Mesenchymal stem cell (in vitro differentiated cells and primary cell): ENCODE data around the gene PCDHB16.
"Not testable (repeated sequence)": the region's sequence is repeated elsewhere in the genome, so short reads cannot be mapped to it uniquely, and the experiment has no call there.

Experiments used
- DNase-seq: peaks from one replicate; pipeline ENCODE4 v3.0.0-alpha.2; 2013
- H2AFZ ChIP-seq: one replicate; pipeline ENCODE4 v1.6.1; 2013; ENCODE audit warnings: low read depth, mild to moderate bottlenecking, control low read depth, inconsistent platforms, low read length, moderate library complexity
- H2AK5ac ChIP-seq: 2 replicates; pipeline ENCODE4 v1.6.1; 2013; ENCODE audit warnings: low read length, moderate library complexity, mild to moderate bottlenecking, inconsistent platforms; ENCODE audit not compliant: severe bottlenecking
- H2BK120ac ChIP-seq: one replicate; pipeline ENCODE4 v1.6.1; 2013; ENCODE audit warnings: low read depth, mild to moderate bottlenecking, inconsistent platforms, low read length, moderate library complexity
- H2BK12ac ChIP-seq, 2 experiments: one replicate each; pipeline ENCODE4 v1.6.1; 2013; ENCODE audit warnings: inconsistent platforms in 2 of 2, low read length in 2 of 2, mild to moderate bottlenecking in 2 of 2, moderate library complexity in 2 of 2, control low read depth in 1 of 2
- H2BK15ac ChIP-seq: one replicate; pipeline ENCODE4 v1.6.1; 2013; ENCODE audit warnings: mild to moderate bottlenecking, low read depth, inconsistent platforms; ENCODE audit not compliant: poor library complexity, severe bottlenecking
- H2BK5ac ChIP-seq: 2 replicates; pipeline ENCODE4 v1.6.1; 2013; ENCODE audit warnings: low read depth, mild to moderate bottlenecking, low read length, control low read depth, inconsistent platforms; ENCODE audit not compliant: poor library complexity, severe bottlenecking
- H3K14ac ChIP-seq, 2 experiments: one replicate each; pipeline ENCODE4 v1.6.1; 2013; ENCODE audit warnings: inconsistent platforms in 2 of 2, low read length in 2 of 2, control low read depth in 1 of 2, mild to moderate bottlenecking in 1 of 2, moderate library complexity in 1 of 2
- H3K18ac ChIP-seq, 2 experiments: one replicate each; pipeline ENCODE4 v1.6.1; 2013; ENCODE audit warnings: inconsistent platforms in 2 of 2, low read length in 2 of 2, control low read depth in 1 of 2, low read depth in 1 of 2, mild to moderate bottlenecking in 1 of 2
- H3K23ac ChIP-seq, 2 experiments: one replicate each; pipeline ENCODE4 v1.6.1; 2013; ENCODE audit warnings: inconsistent platforms in 2 of 2, low read length in 2 of 2, mild to moderate bottlenecking in 2 of 2, moderate library complexity in 2 of 2, control low read depth in 1 of 2
- H3K27ac ChIP-seq: 2 replicates; pipeline ENCODE4 v1.5.1; 2013; ENCODE audit warnings: mild to moderate bottlenecking, moderate library complexity, low read length, control low read depth, inconsistent platforms; ENCODE audit not compliant: poor library complexity, severe bottlenecking
- H3K27me3 ChIP-seq, 2 experiments: 2 replicates each; pipeline versions ENCODE4 v1.6.1 to v1.7.0; 2013; ENCODE audit warnings: low read length in 2 of 2, mild to moderate bottlenecking in 2 of 2, moderate library complexity in 2 of 2, control low read depth in 1 of 2, inconsistent platforms in 1 of 2; ENCODE audit not compliant: control insufficient read depth in 1 of 2, insufficient read depth in 1 of 2
- H3K36me3 ChIP-seq, 2 experiments: 2 replicates each; pipeline versions ENCODE4 v1.6.1 to v1.7.0; 2013; ENCODE audit warnings: low read length in 2 of 2, control low read depth in 1 of 2, inconsistent platforms in 1 of 2, low read depth in 1 of 2, mild to moderate bottlenecking in 1 of 2; ENCODE audit not compliant: insufficient read depth in 2 of 2, control insufficient read depth in 1 of 2
- H3K4ac ChIP-seq, 2 experiments: one replicate each; pipeline ENCODE4 v1.6.1; 2013; ENCODE audit warnings: inconsistent platforms in 2 of 2, low read length in 2 of 2, mild to moderate bottlenecking in 2 of 2, moderate library complexity in 2 of 2, control low read depth in 1 of 2, low read depth in 1 of 2
- H3K4me1 ChIP-seq: 2 replicates; pipeline ENCODE4 v1.6.1; 2013; ENCODE audit warnings: low read depth, low read length, control low read depth; ENCODE audit not compliant: control insufficient read depth, insufficient read depth
- H3K4me2 ChIP-seq: 2 replicates; pipeline ENCODE4 v1.6.1; 2013; ENCODE audit warnings: low read length, mild to moderate bottlenecking, inconsistent platforms; ENCODE audit not compliant: poor library complexity, severe bottlenecking
- H3K4me3 ChIP-seq, 2 experiments: 2 replicates each; pipeline versions ENCODE4 v1.5.1 to v1.7.0; 2013; ENCODE audit warnings: low read length in 2 of 2, mild to moderate bottlenecking in 2 of 2, control low read depth in 1 of 2, low read depth in 1 of 2; ENCODE audit not compliant: insufficient read depth in 1 of 2
- H3K79me1 ChIP-seq: replicated peaks from 2 replicates; pipeline ENCODE4 v1.6.1; 2013; ENCODE audit warnings: mild to moderate bottlenecking, control low read depth, low read length, inconsistent platforms; ENCODE audit not compliant: poor library complexity, severe bottlenecking
- H3K9ac ChIP-seq: 2 replicates; pipeline ENCODE4 v1.7.0; 2013; ENCODE audit warnings: mild to moderate bottlenecking, low read length, moderate library complexity
- H3K9me3 ChIP-seq: 2 replicates; pipeline ENCODE4 v1.7.0; 2013; ENCODE audit warnings: mild to moderate bottlenecking, low read length; ENCODE audit not compliant: control insufficient read depth
- H4K8ac ChIP-seq: one replicate; pipeline ENCODE4 v1.6.1; 2013; ENCODE audit warnings: inconsistent platforms, mild to moderate bottlenecking, low read length, moderate library complexity
- H4K91ac ChIP-seq: one replicate; pipeline ENCODE4 v1.6.1; 2013; ENCODE audit warnings: mild to moderate bottlenecking, low read length, inconsistent platforms
- WGBS: methylation state at CpG from one replicate; pipeline ENCODE4 v1.1.7; 2013; ENCODE audit warnings: mixed read lengths; 5-methylcytosine and 5-hydroxymethylcytosine counted together

Gene PCDHB16

DNA sequence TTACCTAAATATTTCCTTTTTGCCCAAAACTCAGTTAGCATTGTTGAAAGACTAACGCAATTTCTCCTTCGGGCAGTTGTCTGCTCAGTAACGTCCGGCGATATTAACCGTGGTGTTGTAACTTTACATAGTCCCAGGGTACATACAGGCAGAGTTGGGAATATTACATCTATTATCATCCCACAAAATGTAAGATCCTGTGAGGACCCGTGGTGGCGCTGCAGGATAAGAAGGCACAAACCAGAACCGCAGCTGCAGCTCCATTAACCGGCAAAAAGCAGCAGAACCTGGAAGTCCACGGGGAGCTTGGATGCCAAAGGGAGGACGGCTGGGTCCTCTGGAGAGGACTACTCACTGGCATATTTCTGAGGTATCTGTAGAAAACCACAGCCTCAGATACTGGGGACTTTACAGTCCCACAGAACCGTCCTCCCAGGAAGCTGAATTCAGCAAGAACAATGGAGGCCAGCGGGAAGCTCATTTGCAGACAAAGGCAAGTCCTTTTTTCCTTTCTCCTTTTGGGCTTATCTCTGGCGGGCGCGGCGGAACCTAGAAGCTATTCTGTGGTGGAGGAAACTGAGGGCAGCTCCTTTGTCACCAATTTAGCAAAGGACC, 4.5 kb upstream of the PCDHB16 start, which contains the start of gene PCDHB8:
Gene PCDHB8 (plus strand): TSS at position 214 of the 615 bp plus-strand sequence. CDS start 245 bp downstream, at position 459.
- WGBS = 78% methylated on average over 11 of the region's 18 CpGs

DNA sequence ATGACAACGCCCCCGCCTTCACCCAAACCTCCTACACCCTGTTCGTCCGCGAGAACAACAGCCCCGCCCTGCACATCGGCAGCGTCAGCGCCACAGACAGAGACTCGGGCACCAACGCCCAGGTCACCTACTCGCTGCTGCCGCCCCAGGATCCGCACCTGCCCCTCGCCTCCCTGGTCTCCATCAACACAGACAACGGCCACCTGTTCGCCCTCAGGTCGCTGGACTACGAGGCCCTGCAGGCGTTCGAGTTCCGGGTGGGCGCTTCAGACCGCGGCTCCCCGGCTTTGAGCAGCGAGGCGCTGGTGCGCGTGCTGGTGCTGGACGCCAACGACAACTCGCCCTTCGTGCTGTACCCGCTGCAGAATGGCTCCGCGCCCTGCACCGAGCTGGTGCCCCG, 2.8 kb upstream of the PCDHB16 start:
- H2BK12ac ChIP-seq, H3K27ac ChIP-seq, H3K14ac ChIP-seq, H2BK15ac ChIP-seq, H3K18ac ChIP-seq, H2BK120ac ChIP-seq, DNase-seq, H2AFZ ChIP-seq, H3K9ac ChIP-seq, H4K91ac ChIP-seq, H4K8ac ChIP-seq, H3K4me2 ChIP-seq, H3K27me3 ChIP-seq, H3K4ac ChIP-seq, H3K4me1 ChIP-seq, H2AK5ac ChIP-seq, H3K36me3 ChIP-seq, H3K79me1 ChIP-seq, H3K4me3 ChIP-seq, H3K23ac ChIP-seq, H2BK5ac ChIP-seq: not testable (repeated sequence)
- H3K9me3 ChIP-seq = peaks cover 71% of the 10 kb centered on the region
- WGBS = 90% methylated on average over 2 of the region's 39 CpGs

More for the DNA sequence above, 4.5 kb upstream of the PCDHB16 start, which contains the start of gene PCDHB8:
- H3K9ac ChIP-seq, H3K36me3 ChIP-seq, H2BK15ac ChIP-seq, H3K4me3 ChIP-seq, H2BK12ac ChIP-seq, H3K79me1 ChIP-seq, H3K4ac ChIP-seq, H3K4me1 ChIP-seq, H3K27ac ChIP-seq, H3K4me2 ChIP-seq, H3K27me3 ChIP-seq, H4K91ac ChIP-seq, H2AFZ ChIP-seq, H3K14ac ChIP-seq, H2BK5ac ChIP-seq, H3K18ac ChIP-seq, H2AK5ac ChIP-seq, H3K23ac ChIP-seq, DNase-seq, H4K8ac ChIP-seq, H2BK120ac ChIP-seq: not testable (repeated sequence)
- H3K9me3 ChIP-seq = peaks cover 70% of the 10 kb centered on the region

DNA sequence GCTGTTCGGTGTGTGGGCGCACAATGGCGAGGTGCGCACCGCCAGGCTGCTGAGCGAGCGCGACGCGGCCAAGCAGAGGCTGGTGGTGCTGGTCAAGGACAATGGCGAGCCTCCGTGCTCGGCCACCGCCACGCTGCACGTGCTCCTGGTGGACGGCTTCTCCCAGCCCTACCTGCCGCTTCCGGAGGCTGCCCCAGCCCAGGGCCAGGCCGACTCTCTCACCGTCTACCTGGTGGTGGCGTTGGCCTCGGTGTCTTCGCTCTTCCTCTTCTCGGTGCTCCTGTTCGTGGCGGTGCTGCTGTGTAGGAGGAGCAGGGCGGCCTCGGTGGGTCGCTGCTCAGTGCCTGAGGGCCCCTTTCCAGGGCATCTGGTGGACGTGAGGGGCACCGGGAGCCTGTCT, 2.3 kb upstream of the PCDHB16 start:
- not testable (repeated sequence) for H3K27me3 ChIP-seq, H2AFZ ChIP-seq, H3K9ac ChIP-seq, H3K4me1 ChIP-seq, H3K27ac ChIP-seq, H3K23ac ChIP-seq, H4K8ac ChIP-seq, H3K4me2 ChIP-seq, H4K91ac ChIP-seq, H2BK5ac ChIP-seq, H2BK12ac ChIP-seq, H3K4ac ChIP-seq, DNase-seq, H2BK15ac ChIP-seq, H3K14ac ChIP-seq, H3K4me3 ChIP-seq, H3K18ac ChIP-seq, H3K36me3 ChIP-seq, H3K79me1 ChIP-seq, H2AK5ac ChIP-seq, H2BK120ac ChIP-seq
- WGBS = 82% methylated on average over 20 of the region's 32 CpGs
- H3K9me3 ChIP-seq = peaks cover 72% of the 10 kb centered on the region

DNA sequence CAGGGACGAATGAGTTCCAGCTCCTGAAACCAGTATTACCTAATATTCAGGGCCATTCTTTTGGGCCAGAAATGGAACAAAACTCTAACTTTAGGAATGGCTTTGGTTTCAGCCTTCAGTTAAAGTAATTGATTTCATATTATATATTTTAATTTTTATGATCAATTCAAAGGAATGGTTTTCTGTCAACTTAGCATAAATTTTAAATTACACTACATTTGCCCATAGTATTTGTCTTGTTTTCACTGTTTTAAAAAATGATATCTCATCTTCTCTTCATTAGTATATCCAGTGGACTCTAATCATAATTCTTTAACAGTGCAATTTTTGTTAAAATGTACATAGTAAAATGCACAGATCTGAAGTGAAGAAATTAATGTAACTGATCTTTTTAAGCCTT, 1.9 kb upstream of the PCDHB16 start:
- Histone ChIP-seq H2BK120ac (no peak overlapping the region), H3K4me3 (no peak overlapping the region), H2BK15ac (no peak overlapping the region), H3K18ac (no peak overlapping the region), H3K27me3 (no peaks in the 10 kb centered on the region), H3K27ac (no peak overlapping the region), H4K8ac (no peak overlapping the region), H3K4me2 (no peak overlapping the region), H3K79me1 (no peaks in the 10 kb centered on the region), H3K9me3 (peaks cover 68% of the 10 kb centered on the region), H3K9ac (no peak overlapping the region), H3K36me3 (no peaks in the 10 kb centered on the region), H3K14ac (no peak overlapping the region), H2BK12ac (no peak overlapping the region), H2BK5ac (no peak overlapping the region), H4K91ac (no peak overlapping the region), H2AK5ac (no peak overlapping the region), H3K4me1 (no peaks in the 10 kb centered on the region), H3K23ac (no peak overlapping the region), H3K4ac (no peak overlapping the region), H2AFZ (no peak overlapping the region)
- DNase-seq = no peak
- WGBS = no CpG with 5 or more reads among the region's 1 CpG
